HepG2 (cell line): ENCODE data around the gene ESPNL. TPM values are rescaled to one million over a fixed set of nuclear protein-coding genes. Genes with fewer than 3 reads are reported as not detected.

ENCODE experiments used
- MAFF ChIP-seq: IDR thresholded peaks from 2 replicates; pipeline ENCODE4 v1.6.1; 2011; ENCODE audit warnings: low read depth, low read length, improper control_type of control experiment
- NFE2L2 ChIP-seq: fragments of 150-350 bp; IDR thresholded peaks from 2 replicates; pipeline ENCODE4 v1.6.1; 2014; ENCODE audit warnings: low read length
- RAD21 ChIP-seq: fragments of 450-650 bp; formaldehyde crosslinking; IDR thresholded peaks from 2 replicates; pipeline ENCODE4 v1.5.0; 2020; ENCODE audit warnings: mild to moderate bottlenecking
- SRF ChIP-seq: IDR thresholded peaks from 2 replicates; pipeline ENCODE4 v1.6.1; 2011; ENCODE audit warnings: mild to moderate bottlenecking, low read depth, low read length, moderate library complexity
- TIGD3 ChIP-seq: sonication (generic); formaldehyde crosslinking; IDR thresholded peaks from 2 replicates; pipeline ENCODE4 v1.5.1; 2020; ENCODE audit warnings: mild to moderate bottlenecking, missing genetic modification reagents, borderline replicate concordance
- ZNF329 ChIP-seq: sonication (generic); formaldehyde crosslinking; IDR thresholded peaks from 2 replicates; pipeline ENCODE4 v1.9.0; 2021; ENCODE audit warnings: low read depth, mild to moderate bottlenecking, missing genetic modification reagents
- ZNF367 ChIP-seq: sonication (generic); formaldehyde crosslinking; IDR thresholded peaks from 2 replicates; pipeline ENCODE4 v1.4.0; 2020; ENCODE audit warnings: missing genetic modification reagents, borderline replicate concordance
- polyA plus RNA-seq, 8 experiments: library from polyadenylated mRNA; depleted of rRNA in 3 of 8; stranded (reverse) in 7 of 8; unstranded in 1 of 8; fragments of >200 nt; fragmentation: Illumina TruSeq in 4 of 8; extraction: Trizol in 4 of 8; gene quantifications; 2 replicates each; pipeline versions ENCODE4 v1.2.1 to v1.2.3, GENCODE V29; 2011 to 2016; ENCODE audit warnings: low read depth in 4 of 8, missing spikeins in 1 of 8, mixed read lengths in 1 of 8; ENCODE audit not compliant: insufficient read depth in 1 of 8
- total RNA-seq, 5 experiments: library from RNA; depleted of rRNA; stranded (reverse); fragments of >200 nt; fragmentation: Illumina TruSeq; extraction: Trizol; gene quantifications; 2 replicates each; pipeline ENCODE4 v1.2.3, GENCODE V29; 2016; ENCODE audit warnings: low read depth in 1 of 5
- TF ChIP-seq, protein P1 (sequence below): sonication (generic); formaldehyde crosslinking; IDR thresholded peaks from 2 replicates; pipeline ENCODE4 v1.4.0; 2020; ENCODE audit warnings: missing genetic modification reagents
- TF ChIP-seq, protein P2 (sequence below): sonication (generic); IDR thresholded peaks from 2 replicates; pipeline ENCODE4 v1.6.1; 2016; ENCODE audit warnings: low read depth, borderline replicate concordance
- TF ChIP-seq, protein P3 (sequence below): sonication (generic); formaldehyde crosslinking; conservative IDR thresholded peaks from 2 replicates; pipeline ENCODE4 v1.8.1; 2023; ENCODE audit warnings: missing genetic modification reagents
- TF ChIP-seq, protein P4 (sequence below): sonication (generic); formaldehyde crosslinking; IDR thresholded peaks from 2 replicates; pipeline ENCODE4 v1.5.0; 2020; ENCODE audit warnings: missing genetic modification reagents
- TF ChIP-seq, protein P5 (sequence below): IDR thresholded peaks from 2 replicates; pipeline ENCODE4 v1.6.1; 2016; ENCODE audit warnings: missing genetic modification reagents, missing compliant biosample characterization
- TF ChIP-seq, protein P6 (sequence below): sonication (generic); formaldehyde crosslinking; IDR thresholded peaks from 2 replicates; pipeline ENCODE4 v1.5.0; 2020; ENCODE audit warnings: mild to moderate bottlenecking, missing genetic modification reagents, borderline replicate concordance

ESPNL gene
- total and polyA plus RNA-seq, 2 of the 13 experiments (the other 11 are each of a cell fraction or from before 2014, with no cell fraction given), result 0.45 to 0.80 TPM

DNA sequence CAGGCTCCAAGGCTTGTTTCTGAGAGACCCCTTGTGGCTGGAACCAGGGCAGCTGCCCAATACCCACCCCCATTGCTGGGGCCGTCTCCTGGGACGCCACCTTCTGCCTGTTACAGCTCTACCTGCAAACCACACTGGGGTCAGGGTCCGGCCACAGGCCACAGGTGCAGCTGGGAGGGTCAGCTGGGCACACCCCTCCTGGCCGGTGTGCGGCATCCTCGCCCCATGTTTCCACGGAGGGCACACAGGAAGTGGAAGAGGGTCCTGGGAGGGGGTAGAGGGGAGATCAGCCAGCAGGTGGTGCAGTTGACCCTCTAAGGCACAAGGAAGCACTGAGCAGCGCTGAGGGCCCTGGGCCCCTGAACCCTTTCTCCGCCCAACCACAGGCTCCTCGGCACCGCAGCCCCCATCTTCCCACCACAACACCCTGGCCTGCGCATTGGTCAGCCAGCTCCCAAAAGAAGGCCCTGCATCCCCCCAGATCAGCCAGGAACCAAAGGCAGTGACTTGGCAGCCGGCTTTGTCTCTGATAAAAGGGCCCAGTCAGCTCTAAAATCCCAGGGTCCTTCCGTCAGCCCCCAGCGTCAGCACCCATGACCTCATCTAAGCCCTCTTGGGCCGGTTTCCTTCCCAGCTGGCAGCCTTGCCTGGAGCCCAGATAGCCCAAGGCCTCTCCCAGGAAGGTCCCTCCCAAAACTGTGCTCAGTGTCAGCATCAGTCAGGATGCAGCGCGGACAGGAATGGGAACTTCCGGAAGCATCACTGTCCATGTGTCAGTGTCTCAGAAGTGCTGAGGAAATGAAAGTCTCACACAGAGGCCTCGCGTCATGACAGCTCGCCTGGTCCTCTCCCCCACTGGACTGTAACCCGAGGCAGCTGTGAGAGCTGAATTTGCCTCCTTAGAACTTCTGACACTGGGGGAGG is 60.3 kb downstream of the ESPNL start (continued):
- TF ChIP-seq, protein P1, sequence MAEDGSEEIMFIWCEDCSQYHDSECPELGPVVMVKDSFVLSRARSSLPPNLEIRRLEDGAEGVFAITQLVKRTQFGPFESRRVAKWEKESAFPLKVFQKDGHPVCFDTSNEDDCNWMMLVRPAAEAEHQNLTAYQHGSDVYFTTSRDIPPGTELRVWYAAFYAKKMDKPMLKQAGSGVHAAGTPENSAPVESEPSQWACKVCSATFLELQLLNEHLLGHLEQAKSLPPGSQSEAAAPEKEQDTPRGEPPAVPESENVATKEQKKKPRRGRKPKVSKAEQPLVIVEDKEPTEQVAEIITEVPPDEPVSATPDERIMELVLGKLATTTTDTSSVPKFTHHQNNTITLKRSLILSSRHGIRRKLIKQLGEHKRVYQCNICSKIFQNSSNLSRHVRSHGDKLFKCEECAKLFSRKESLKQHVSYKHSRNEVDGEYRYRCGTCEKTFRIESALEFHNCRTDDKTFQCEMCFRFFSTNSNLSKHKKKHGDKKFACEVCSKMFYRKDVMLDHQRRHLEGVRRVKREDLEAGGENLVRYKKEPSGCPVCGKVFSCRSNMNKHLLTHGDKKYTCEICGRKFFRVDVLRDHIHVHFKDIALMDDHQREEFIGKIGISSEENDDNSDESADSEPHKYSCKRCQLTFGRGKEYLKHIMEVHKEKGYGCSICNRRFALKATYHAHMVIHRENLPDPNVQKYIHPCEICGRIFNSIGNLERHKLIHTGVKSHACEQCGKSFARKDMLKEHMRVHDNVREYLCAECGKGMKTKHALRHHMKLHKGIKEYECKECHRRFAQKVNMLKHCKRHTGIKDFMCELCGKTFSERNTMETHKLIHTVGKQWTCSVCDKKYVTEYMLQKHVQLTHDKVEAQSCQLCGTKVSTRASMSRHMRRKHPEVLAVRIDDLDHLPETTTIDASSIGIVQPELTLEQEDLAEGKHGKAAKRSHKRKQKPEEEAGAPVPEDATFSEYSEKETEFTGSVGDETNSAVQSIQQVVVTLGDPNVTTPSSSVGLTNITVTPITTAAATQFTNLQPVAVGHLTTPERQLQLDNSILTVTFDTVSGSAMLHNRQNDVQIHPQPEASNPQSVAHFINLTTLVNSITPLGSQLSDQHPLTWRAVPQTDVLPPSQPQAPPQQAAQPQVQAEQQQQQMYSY, result no peak
- TF ChIP-seq, protein P2, sequence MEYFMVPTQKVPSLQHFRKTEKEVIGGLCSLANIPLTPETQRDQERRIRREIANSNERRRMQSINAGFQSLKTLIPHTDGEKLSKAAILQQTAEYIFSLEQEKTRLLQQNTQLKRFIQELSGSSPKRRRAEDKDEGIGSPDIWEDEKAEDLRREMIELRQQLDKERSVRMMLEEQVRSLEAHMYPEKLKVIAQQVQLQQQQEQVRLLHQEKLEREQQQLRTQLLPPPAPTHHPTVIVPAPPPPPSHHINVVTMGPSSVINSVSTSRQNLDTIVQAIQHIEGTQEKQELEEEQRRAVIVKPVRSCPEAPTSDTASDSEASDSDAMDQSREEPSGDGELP, result no peak
- TF ChIP-seq SRF (no peak), MAFF (0 out of 2 replicates have a peak, but pooled peaks have one; percentile 11), RAD21 (CRISPR knock-in tag) (0 out of 2 replicates have a peak, but pooled peaks have one; percentile 33), TIGD3 (CRISPR knock-in tag) (no peak), ZNF329 (CRISPR knock-in tag) (peak; percentile 86; the same call in 1 of the 2 replicates), NFE2L2 (no peak), ZNF367 (no peak)
- TF ChIP-seq, protein P3, sequence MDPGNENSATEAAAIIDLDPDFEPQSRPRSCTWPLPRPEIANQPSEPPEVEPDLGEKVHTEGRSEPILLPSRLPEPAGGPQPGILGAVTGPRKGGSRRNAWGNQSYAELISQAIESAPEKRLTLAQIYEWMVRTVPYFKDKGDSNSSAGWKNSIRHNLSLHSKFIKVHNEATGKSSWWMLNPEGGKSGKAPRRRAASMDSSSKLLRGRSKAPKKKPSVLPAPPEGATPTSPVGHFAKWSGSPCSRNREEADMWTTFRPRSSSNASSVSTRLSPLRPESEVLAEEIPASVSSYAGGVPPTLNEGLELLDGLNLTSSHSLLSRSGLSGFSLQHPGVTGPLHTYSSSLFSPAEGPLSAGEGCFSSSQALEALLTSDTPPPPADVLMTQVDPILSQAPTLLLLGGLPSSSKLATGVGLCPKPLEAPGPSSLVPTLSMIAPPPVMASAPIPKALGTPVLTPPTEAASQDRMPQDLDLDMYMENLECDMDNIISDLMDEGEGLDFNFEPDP (CRISPR knock-in tag), result no peak
- TF ChIP-seq, protein P4, sequence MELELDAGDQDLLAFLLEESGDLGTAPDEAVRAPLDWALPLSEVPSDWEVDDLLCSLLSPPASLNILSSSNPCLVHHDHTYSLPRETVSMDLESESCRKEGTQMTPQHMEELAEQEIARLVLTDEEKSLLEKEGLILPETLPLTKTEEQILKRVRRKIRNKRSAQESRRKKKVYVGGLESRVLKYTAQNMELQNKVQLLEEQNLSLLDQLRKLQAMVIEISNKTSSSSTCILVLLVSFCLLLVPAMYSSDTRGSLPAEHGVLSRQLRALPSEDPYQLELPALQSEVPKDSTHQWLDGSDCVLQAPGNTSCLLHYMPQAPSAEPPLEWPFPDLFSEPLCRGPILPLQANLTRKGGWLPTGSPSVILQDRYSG (CRISPR knock-in tag), result no peak
- TF ChIP-seq, protein P5, sequence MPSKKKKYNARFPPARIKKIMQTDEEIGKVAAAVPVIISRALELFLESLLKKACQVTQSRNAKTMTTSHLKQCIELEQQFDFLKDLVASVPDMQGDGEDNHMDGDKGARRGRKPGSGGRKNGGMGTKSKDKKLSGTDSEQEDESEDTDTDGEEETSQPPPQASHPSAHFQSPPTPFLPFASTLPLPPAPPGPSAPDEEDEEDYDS (CRISPR knock-in tag), result no peak
- TF ChIP-seq, protein P6, sequence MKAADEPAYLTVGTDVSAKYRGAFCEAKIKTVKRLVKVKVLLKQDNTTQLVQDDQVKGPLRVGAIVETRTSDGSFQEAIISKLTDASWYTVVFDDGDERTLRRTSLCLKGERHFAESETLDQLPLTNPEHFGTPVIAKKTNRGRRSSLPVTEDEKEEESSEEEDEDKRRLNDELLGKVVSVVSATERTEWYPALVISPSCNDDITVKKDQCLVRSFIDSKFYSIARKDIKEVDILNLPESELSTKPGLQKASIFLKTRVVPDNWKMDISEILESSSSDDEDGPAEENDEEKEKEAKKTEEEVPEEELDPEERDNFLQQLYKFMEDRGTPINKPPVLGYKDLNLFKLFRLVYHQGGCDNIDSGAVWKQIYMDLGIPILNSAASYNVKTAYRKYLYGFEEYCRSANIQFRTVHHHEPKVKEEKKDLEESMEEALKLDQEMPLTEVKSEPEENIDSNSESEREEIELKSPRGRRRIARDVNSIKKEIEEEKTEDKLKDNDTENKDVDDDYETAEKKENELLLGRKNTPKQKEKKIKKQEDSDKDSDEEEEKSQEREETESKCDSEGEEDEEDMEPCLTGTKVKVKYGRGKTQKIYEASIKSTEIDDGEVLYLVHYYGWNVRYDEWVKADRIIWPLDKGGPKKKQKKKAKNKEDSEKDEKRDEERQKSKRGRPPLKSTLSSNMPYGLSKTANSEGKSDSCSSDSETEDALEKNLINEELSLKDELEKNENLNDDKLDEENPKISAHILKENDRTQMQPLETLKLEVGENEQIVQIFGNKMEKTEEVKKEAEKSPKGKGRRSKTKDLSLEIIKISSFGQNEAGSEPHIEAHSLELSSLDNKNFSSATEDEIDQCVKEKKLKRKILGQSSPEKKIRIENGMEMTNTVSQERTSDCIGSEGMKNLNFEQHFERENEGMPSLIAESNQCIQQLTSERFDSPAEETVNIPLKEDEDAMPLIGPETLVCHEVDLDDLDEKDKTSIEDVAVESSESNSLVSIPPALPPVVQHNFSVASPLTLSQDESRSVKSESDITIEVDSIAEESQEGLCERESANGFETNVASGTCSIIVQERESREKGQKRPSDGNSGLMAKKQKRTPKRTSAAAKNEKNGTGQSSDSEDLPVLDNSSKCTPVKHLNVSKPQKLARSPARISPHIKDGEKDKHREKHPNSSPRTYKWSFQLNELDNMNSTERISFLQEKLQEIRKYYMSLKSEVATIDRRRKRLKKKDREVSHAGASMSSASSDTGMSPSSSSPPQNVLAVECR (CRISPR knock-in tag), result no peak; the same call in 1 of the 2 replicates
